SK-N-DZ (cell line): ENCODE data around the gene XPNPEP1. TPM values are rescaled to one million over a fixed set of nuclear protein-coding genes. Genes with fewer than 3 reads are reported as not detected.
A peak's percentile ranks its signal among the peaks of the same experiment; 100 is the strongest.

ENCODE experiments used
- DNase-seq: peaks from one replicate; pipeline ENCODE4 v3.0.0-alpha.2; 2015; ENCODE audit warnings: low spot score
- polyA plus RNA-seq, 2 experiments: library from polyadenylated mRNA; depleted of rRNA; stranded (reverse); fragments of >200 nt; gene quantifications; 2 replicates each; pipeline ENCODE4 v1.2.3, GENCODE V29; 2014

The XPNPEP1 gene
- 79.7 and 80.4 TPM in 2 replicates for polyA plus RNA-seq (2014; cell fraction: cytosol; rRNA removed)
- polyA plus RNA-seq (2014; cell fraction: nucleus; rRNA removed), result 101 and 103 TPM in 2 replicates

- DNase-seq, result peak; percentile 75
These were observed at the start of gene XPNPEP1 for GRCh38 chr10:109922976-109923921. XPNPEP1 (minus strand) TSS chr10:109923511; CDS start chr10:109923433, 78 bp downstream.

- no peak for DNase-seq
These were observed 49.2 kb upstream of the XPNPEP1 start for GRCh38 chr10:109972372-109973001.

- DNase-seq, result no peak
These were observed 48.3 kb upstream of the XPNPEP1 start for GRCh38 chr10:109971634-109972033.

- DNase-seq, result no peak
These were observed 46.5 kb upstream of the XPNPEP1 start for GRCh38 chr10:109969760-109970346.

GRCh38 chr10:109968953-109969759 lies 45.8 kb upstream of the XPNPEP1 start:
- no peak for DNase-seq

GRCh38 chr10:109967739-109968088 lies 44.4 kb upstream of the XPNPEP1 start:
- DNase-seq, result no peak

GRCh38 chr10:109966961-109967738 lies 43.8 kb upstream of the XPNPEP1 start:
- peak; percentile 87 for DNase-seq

- no peak for DNase-seq
These were observed 41.0 kb upstream of the XPNPEP1 start for GRCh38 chr10:109964318-109964717.

- DNase-seq, result peak; percentile 49
These were observed 40.1 kb upstream of the XPNPEP1 start for GRCh38 chr10:109963439-109963838.

- DNase-seq, result no peak
These were observed 38.9 kb upstream of the XPNPEP1 start for GRCh38 chr10:109962247-109962646.

GRCh38 chr10:109961174-109962001 lies 38.1 kb upstream of the XPNPEP1 start:
- no peak for DNase-seq

- DNase-seq, result no peak
These were observed 37.4 kb upstream of the XPNPEP1 start for GRCh38 chr10:109960682-109961081.

GRCh38 chr10:109959259-109960145 lies 36.2 kb upstream of the XPNPEP1 start:
- no peak for DNase-seq

- DNase-seq, result no peak
These were observed 34.7 kb upstream of the XPNPEP1 start for GRCh38 chr10:109958059-109958458.

- DNase-seq, result no peak
These were observed 33.9 kb upstream of the XPNPEP1 start for GRCh38 chr10:109957092-109957797.

GRCh38 chr10:109956454-109957091 lies 33.3 kb upstream of the XPNPEP1 start:
- DNase-seq, result peak; percentile 69

- no peak for DNase-seq
These were observed 30.5 kb upstream of the XPNPEP1 start for GRCh38 chr10:109953766-109954165.
